OCI-LY3 (cell line): ENCODE measurements around the gene USHBP1.

Experiments used
- H2AFZ ChIP-seq: fragments of 200-600, 300-600 bp; shearing (Covaris generic); 2 replicates; pipeline ENCODE4 v1.6.0; 2014; ENCODE audit warnings: antibody characterized with exemption, low read depth, low read length
- H3K27ac ChIP-seq: fragments of 200-600, 300-600 bp; sonication (generic); 2 replicates; pipeline ENCODE4 v1.5.1; 2014; ENCODE audit warnings: mild to moderate bottlenecking, low read length, moderate library complexity, mixed read lengths
- H3K27me3 ChIP-seq: fragments of 200-600, 300-600 bp; sonication (generic); 2 replicates; pipeline ENCODE4 v1.6.1; 2014; ENCODE audit warnings: low read depth, low read length, mixed read lengths
- H3K36me3 ChIP-seq: fragments of 200-600, 300-600 bp; sonication (generic); replicated peaks from 2 replicates; pipeline ENCODE3; 2014; ENCODE audit warnings: low read depth, low read length, mixed read lengths
- H3K4me1 ChIP-seq: fragments of 300-600, 200-600 bp; sonication (generic); 2 replicates; pipeline ENCODE4 v1.6.1; 2014; ENCODE audit warnings: low read length, mixed read lengths
- H3K4me2 ChIP-seq: fragments of 200-600, 300-600 bp; sonication (generic); 2 replicates; pipeline ENCODE4 v1.6.1; 2014; ENCODE audit warnings: low read length, mixed read lengths
- H3K4me3 ChIP-seq: fragments of 300-600, 200-600 bp; sonication (generic); 2 replicates; pipeline ENCODE4 v1.5.1; 2014; ENCODE audit warnings: antibody characterized with exemption, mild to moderate bottlenecking, low read length, moderate library complexity
- H3K79me2 ChIP-seq: fragments of 300-600, 200-600 bp; shearing (Covaris generic); 2 replicates; pipeline ENCODE4 v1.6.1; 2014; ENCODE audit warnings: mild to moderate bottlenecking, low read length, mixed read lengths
- H3K9ac ChIP-seq: fragments of 300-600, 200-600 bp; shearing (Covaris generic); 2 replicates; pipeline ENCODE4 v1.6.0; 2014; ENCODE audit warnings: mild to moderate bottlenecking, low read length, moderate library complexity
- H3K9me3 ChIP-seq: fragments of 200-600, 300-600 bp; shearing (Covaris generic); 2 replicates; pipeline ENCODE4 v1.6.1; 2014; ENCODE audit warnings: low read length, mixed read lengths; ENCODE audit not compliant: insufficient read depth
- H4K20me1 ChIP-seq: fragments of 200-600, 300-600 bp; sonication (generic); 2 replicates; pipeline ENCODE4 v1.6.1; 2016; ENCODE audit warnings: low read length, mixed read lengths; ENCODE audit not compliant: insufficient read depth
- EZH2phosphoT487 ChIP-seq: fragments of 200-600 bp; shearing (Covaris generic); IDR thresholded peaks from 2 replicates; pipeline ENCODE4 v1.6.1; 2018; ENCODE audit warnings: antibody characterized with exemption, mixed run types, low read depth
- TF ChIP-seq, protein P1 (sequence below): fragments of 200-600, 300-600 bp; sonication (generic); IDR thresholded peaks from 2 replicates; pipeline ENCODE4 v1.5.1; 2014; ENCODE audit warnings: antibody characterized with exemption, low read length, low read depth

USHBP1 gene

DNA sequence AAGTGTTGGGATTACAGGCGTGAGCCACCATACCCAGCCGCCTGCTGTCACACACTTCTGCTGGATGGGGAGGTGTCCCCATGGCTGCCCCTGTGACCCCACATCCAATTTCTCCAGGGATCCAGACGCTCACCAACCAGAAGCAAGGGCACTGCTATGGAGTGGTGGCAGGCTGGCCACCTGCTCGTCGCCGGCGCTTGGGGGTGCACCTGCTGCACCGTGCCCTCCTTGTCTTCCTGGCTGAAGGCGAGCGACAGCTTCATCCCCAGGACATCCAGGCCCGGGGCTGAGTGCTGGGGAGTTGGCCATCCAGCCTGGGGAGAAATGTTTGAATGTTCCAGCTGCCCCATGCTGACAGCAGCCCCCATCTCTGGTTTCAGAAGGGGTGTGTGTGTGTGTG is 21.7 kb upstream of the USHBP1 start:
- Histone ChIP-seq H3K4me1 (peaks cover 3% of the 10 kb centered on the region), H3K9ac (no peak overlapping the region), H3K79me2 (no peaks in the 10 kb centered on the region), H3K9me3 (no peaks in the 10 kb centered on the region), H3K36me3 (no peaks in the 10 kb centered on the region), H4K20me1 (no peaks in the 10 kb centered on the region), H3K4me3 (no peak overlapping the region), H3K4me2 (no peak overlapping the region), H3K27ac (no peak overlapping the region), H3K27me3 (no peaks in the 10 kb centered on the region), H2AFZ (no peak overlapping the region)
- TF ChIP-seq, protein P1, sequence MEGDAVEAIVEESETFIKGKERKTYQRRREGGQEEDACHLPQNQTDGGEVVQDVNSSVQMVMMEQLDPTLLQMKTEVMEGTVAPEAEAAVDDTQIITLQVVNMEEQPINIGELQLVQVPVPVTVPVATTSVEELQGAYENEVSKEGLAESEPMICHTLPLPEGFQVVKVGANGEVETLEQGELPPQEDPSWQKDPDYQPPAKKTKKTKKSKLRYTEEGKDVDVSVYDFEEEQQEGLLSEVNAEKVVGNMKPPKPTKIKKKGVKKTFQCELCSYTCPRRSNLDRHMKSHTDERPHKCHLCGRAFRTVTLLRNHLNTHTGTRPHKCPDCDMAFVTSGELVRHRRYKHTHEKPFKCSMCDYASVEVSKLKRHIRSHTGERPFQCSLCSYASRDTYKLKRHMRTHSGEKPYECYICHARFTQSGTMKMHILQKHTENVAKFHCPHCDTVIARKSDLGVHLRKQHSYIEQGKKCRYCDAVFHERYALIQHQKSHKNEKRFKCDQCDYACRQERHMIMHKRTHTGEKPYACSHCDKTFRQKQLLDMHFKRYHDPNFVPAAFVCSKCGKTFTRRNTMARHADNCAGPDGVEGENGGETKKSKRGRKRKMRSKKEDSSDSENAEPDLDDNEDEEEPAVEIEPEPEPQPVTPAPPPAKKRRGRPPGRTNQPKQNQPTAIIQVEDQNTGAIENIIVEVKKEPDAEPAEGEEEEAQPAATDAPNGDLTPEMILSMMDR = no peak
- no peak for TF ChIP-seq EZH2phosphoT487

DNA sequence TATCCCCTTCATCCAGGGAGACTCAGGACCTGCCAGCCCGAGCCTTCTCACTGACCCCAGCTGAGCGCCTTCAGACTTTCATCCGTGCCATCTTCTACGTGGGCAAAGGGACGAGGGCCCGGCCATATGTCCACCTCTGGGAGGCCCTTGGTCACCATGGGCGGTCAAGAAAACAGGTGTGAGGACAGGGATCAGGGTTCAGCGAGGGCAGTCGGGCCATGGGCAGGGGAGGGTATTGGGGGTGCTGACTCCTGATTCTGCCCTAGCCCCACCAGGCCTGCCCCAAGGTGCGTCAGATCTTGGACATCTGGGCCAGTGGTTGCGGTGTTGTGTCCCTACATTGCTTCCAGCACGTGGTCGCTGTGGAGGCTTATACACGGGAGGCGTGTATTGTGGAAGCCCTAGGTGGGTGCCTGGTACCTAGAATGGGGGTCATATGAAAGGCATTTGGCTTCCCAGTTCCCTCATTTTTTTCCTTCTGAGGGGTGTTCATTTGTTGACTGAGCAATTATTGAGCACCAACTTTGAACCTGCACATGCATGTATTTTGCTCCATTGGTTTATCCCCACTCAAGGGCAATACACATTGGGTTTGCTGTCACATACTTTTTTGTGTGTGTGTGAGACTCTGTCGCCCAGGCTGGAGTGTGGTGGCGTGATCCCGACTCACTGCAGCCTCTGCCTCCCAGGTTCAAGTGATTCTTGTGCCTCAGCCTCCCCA is 21.0 kb upstream of the USHBP1 start:
- no peaks in the 10 kb centered on the region for H3K79me2 ChIP-seq
- H3K9ac ChIP-seq = no peak overlapping the region
- no peaks in the 10 kb centered on the region for H3K9me3 ChIP-seq

DNA sequence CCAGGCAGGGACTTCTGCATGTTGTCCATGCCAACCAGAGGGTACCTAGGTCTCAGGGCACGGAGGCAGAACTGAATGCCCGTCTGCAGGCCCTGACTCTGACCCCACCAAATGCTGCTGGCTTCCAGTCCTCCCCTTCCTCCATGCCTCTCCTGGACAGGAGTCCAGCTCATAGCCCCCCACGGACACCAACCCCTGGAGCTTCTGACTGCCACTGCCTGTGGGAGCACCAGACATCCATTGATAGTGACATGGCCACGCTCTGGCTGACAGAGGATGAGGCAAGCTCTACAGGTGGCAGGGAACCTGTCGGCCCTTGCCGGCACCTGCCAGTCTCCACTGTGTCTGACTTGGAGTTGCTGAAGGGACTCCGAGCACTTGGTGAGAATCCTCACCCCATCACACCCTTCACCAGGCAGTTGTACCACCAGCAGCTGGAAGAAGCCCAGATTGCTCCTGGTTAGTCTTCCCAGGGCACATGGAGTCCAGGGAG is 19.0 kb upstream of the USHBP1 start:
- Histone ChIP-seq H3K27me3 (no peaks in the 10 kb centered on the region), H3K4me1 (peaks cover 3% of the 10 kb centered on the region), H3K4me2 (no peak overlapping the region), H3K4me3 (no peak overlapping the region), H3K79me2 (no peaks in the 10 kb centered on the region), H2AFZ (no peak overlapping the region), H3K36me3 (no peaks in the 10 kb centered on the region), H4K20me1 (no peaks in the 10 kb centered on the region), H3K9me3 (no peaks in the 10 kb centered on the region), H3K27ac (no peak overlapping the region), H3K9ac (no peak overlapping the region)
- TF ChIP-seq, protein P1 = no peak
- no peak for TF ChIP-seq EZH2phosphoT487

More for the DNA sequence above, 21.0 kb upstream of the USHBP1 start:
- no peaks in the 10 kb centered on the region for H4K20me1 ChIP-seq
- no peak overlapping the region for H3K4me2 ChIP-seq
- H3K36me3 ChIP-seq = no peaks in the 10 kb centered on the region
- no peaks in the 10 kb centered on the region for H3K27me3 ChIP-seq
- no peak overlapping the region for H3K4me3 ChIP-seq
- H3K27ac ChIP-seq = no peak overlapping the region
- TF ChIP-seq EZH2phosphoT487 = no peak
- peaks cover 3% of the 10 kb centered on the region for H3K4me1 ChIP-seq
- H2AFZ ChIP-seq = no peak overlapping the region

DNA sequence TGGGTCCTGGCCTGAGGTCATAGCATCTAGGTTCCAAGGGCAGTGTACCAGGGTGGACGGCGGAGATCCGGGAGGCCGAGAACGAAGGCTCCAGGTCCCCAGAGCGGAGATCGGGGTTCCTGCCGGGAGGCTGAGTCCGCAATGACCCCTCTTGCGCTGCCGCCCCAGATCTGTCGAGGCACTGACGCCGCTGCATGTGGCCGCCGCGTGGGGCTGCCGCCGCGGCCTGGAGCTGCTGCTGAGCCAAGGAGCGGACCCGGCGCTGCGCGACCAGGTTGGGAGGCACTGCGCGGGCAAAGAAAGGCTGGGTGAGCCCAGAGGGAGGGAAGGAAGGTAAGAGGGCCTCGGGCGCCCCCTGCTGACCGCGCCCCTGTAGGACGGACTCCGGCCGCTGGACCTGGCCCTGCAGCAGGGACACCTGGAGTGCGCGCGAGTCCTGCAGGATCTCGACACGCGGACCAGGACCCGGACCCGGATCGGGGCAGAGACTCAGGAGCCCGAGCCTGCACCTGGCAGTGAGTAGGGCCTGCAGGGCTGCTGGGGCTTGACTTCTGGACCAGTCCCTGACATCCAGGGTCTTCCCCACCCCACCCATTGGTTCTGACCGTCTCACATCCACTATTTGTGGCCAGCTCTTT is 18.1 kb upstream of the USHBP1 start:
- Histone ChIP-seq H3K9me3 (no peaks in the 10 kb centered on the region), H3K36me3 (peaks cover under 1% of the 10 kb centered on the region), H3K79me2 (no peaks in the 10 kb centered on the region), H3K27ac (no peak overlapping the region), H3K4me3 (peak overlapping the region; percentile 56), H3K4me2 (peak overlapping the region; percentile 63), H2AFZ (no peak overlapping the region), H3K4me1 (peaks cover 3% of the 10 kb centered on the region), H3K27me3 (no peaks in the 10 kb centered on the region), H4K20me1 (no peaks in the 10 kb centered on the region), H3K9ac (no peak overlapping the region)
- no peak for TF ChIP-seq EZH2phosphoT487
- TF ChIP-seq, protein P1 = peak; percentile 92
